ENCODE results near the gene PWP2. TPM values are rescaled to one million over a fixed set of nuclear protein-coding genes. Genes with fewer than 3 reads are reported as not detected.
"Not testable (repeated sequence)": the region's sequence is repeated elsewhere in the genome, so short reads cannot be mapped to it uniquely, and the experiment has no call there.

The PWP2 gene
- total RNA-seq, 1 donor from 2014 or later: 10.9 TPM

- DNase-seq: no peak
Measured at GRCh38 chr21:44083631-44084291, 23.4 kb upstream of the PWP2 start.

DNA sequence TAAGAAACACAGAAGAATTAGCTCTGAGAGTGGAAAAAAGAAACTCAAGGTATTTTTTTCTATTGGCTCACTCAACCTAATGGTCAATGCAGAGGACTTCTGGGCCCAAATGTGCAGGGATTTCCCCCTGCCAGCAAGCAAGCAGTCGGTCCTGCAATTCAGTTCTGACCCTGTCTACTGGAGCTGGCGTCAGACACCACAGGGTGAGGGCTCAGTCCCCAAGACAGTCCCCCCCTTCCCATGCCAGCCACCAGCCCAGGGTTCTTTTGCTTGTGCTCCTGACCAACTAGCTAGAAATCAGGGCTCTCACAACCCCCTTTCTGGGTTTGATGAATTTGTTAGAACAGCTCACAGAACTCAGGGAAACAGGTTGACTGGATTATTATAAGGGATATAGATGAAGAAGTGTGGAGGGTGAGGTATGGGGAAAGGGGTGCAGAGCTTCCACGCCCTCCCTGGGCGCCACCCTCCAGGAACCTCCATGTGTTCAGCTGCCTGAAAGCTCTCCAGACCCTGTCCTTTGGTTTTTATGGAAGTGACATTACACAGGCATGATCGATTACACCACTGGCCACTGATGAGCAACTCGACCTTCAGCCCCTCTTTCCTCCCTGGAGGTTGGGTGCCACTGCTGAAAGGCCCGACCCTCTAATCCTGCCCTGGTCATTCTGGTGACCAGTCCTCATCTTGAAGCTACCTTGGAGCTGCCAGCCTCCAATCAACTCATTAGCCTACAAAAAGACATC, 22.5 kb upstream of the PWP2 start:
- no peak for DNase-seq

GRCh38 chr21:44085491-44086321, 21.5 kb upstream of the PWP2 start:
- DNase-seq: no peak

DNA sequence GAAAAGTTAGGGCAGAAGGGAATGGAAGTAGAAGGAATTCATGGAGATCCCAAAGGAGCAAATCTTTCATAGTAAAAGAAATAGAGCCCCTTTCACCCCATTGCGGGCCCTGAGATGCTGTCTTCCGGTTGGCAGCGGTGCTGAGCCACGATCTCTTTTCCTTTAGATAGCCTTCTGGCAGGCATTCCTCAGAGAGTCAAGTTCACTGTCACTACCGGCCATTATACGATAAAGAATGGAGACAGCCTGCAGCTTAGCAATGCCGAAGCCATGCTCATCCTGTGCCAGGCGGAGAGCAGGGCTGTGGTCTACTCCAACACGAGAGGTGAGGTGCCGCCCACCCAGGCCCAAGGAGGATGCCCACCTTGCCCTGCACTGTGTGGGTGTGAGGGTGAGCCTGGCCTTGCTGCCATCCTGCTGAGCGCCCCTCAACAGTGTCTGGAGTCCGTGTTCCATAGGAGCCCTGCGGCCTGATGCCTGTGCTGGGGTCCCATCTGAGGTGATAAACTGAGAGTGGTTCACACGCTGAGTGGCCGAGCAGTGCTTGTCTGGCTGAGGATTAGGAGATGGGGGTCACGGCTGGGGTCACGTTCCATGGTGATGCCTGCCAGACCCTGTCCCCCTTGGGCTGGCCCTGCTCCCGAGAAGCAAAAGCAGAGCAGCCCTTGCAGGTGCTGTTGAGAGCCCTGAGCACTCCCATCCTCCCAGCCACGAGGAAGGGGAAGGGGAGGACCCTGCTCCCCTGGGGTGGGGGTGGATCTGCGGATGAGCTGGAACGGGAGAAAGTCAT, 20.4 kb upstream of the PWP2 start:
- DNase-seq: no peak

DNA sequence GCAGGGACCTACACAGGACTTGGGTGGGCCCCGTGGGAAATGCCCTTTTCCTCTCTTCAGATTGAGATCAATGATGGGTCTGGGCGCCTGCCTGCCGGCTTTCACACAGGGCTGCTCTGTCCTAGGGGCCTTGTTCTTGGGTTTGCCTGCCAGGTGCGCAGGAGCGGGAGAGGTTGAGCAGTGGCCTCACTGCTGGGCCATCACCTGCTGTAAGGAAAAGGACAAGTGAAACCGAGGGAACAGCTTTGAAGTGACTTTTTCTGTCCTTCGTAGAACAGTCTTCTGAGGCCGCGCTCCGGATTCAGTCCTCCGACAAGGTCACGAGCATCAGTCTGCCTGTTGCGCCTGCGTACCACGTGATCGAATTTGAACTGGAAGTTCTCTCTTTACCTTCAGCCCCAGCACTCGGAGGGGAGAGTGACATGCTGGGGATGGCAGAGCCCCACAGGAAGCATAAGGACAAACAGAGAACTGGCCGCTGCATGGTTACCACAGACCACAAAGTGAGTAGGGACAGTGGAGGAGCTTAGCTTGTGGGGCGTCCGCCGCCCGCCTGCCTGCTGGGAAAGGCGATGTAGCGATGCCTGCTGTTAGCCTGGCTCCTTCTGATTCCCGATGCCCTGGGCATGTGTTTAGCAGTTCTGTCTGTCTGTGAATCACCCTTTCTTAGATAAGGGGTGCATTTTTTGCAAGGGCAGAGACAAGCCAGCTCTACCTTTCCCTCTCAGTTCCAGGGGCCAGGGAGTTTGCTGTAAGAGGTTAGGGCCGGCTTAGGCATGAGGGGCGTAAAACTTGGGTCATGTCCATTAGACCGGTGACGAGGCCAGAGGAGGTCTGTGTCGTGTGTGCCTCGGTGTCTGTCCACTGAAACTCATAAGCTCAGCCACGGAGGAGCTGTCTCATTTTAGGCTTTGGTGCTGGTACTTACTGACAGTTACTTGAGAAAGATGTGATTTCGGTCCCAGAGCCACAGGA, 19.5 kb upstream of the PWP2 start:
- no peak for DNase-seq

GRCh38 chr21:44088401-44088780, 18.8 kb upstream of the PWP2 start:
- DNase-seq: no peak

GRCh38 chr21:44089001-44089911, 17.9 kb upstream of the PWP2 start:
- no peak for DNase-seq

GRCh38 chr21:44090325-44090724, 16.9 kb upstream of the PWP2 start:
- DNase-seq: no peak

GRCh38 chr21:44092211-44092610, 15.0 kb upstream of the PWP2 start:
- DNase-seq: no peak

- DNase-seq: no peak
Measured at GRCh38 chr21:44093761-44094160, 13.4 kb upstream of the PWP2 start.

DNA sequence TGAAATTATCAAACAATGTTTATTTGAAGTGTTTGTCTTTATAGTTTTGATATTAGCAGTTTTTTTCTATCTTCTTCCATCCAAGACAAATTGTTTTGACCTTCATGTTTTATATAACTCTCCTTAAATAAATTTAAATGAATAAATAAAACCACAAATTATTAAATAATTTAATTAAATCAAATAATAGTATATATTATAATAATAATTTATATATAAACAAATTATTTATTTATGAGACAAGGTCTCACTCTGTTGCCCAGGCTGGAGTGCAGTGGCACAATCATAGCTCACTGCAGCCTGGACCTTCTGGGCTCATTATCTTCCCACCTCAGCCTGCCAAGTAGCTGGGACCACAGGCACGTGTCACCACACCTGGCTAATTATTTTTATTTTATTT, 12.4 kb upstream of the PWP2 start:
- DNase-seq: no peak

DNA sequence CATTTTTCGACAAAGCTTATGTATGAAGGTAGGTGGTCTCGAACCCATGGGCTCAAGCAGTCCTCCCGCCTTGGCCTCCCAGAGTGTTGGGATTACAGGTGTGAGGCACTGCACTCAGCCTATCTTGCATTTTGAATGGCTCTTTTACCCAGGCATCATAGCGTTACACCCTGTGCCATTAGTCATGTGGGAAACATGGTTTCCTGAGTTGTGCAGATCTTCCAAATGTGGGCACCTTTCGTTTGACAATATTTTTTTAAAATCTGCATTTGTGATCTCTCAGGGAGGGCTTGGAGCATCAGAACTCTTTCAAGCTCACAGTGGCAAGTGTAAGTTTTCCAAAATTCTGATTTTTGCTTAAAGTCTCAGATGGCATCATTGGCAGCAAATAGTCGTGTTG, 8.7 kb upstream of the PWP2 start:
- DNase-seq: not testable (repeated sequence)

DNA sequence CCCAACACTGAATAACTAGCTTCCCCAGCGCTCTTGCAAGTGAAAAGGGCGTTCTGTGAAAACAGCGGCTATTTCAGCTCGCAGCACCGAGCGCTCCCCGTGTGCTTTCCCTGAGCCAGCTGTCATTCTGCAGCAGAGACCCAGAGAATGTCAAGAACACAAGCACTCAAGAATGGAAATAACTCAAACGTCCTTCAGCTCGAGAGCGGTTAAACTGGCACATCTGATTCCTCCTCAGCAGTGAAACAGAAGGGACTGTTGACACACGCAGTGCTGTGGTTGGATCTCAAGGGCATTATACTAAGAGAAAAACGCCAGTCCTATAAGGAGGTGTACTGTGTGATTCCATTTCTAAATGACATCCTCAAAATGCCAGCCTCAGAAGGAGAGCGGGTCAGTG, 8.2 kb upstream of the PWP2 start:
- not testable (repeated sequence) for DNase-seq

- not testable (repeated sequence) for DNase-seq
Measured at GRCh38 chr21:44107589-44107988, 390 bp downstream of the PWP2 start.

GRCh38 chr21:44113702-44114371, 6.6 kb downstream of the PWP2 start:
- not testable (repeated sequence) for DNase-seq

DNA sequence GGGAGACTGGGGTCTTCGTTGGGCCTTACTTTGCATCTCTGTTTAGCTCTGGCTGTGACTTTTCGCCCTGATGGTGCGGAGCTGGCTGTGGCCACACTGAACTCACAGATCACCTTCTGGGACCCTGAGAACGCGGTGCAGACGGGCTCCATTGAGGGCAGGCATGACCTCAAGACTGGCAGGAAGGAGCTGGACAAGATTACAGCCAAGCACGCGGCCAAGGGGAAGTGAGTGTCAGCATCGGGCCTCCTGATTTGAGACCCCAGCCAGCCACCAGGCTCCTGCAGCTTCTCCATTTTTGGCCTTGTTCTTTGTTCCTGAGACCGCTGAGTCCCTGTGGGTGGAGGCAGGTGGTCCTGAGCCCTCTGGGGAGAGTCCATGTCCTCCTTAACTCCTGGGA, 14.9 kb downstream of the PWP2 start:
- DNase-seq: not testable (repeated sequence)

- not testable (repeated sequence) for DNase-seq
Measured at GRCh38 chr21:44127827-44128226, 20.6 kb downstream of the PWP2 start.

- DNase-seq: not testable (repeated sequence)
Measured at GRCh38 chr21:44133715-44134057, 26.5 kb downstream of the PWP2 start.

- not testable (repeated sequence) for DNase-seq
Measured at GRCh38 chr21:44134732-44135131, 27.5 kb downstream of the PWP2 start.
